Stimulated activated CD8-positive, alpha-beta memory T cell treated with anti-CD3 and anti-CD28 coated beads, Interleukin-15, amount 100 ng/mL, for 4 hours (primary cell): ENCODE measurements around the gene ENOX1.

Source experiments
- DNase-seq, 2 donors: peaks; one replicate each; pipeline ENCODE4 v3.0.0-alpha.2; 2020; ENCODE audit warnings: low read depth in 2 of 2

ENOX1 gene

DNA sequence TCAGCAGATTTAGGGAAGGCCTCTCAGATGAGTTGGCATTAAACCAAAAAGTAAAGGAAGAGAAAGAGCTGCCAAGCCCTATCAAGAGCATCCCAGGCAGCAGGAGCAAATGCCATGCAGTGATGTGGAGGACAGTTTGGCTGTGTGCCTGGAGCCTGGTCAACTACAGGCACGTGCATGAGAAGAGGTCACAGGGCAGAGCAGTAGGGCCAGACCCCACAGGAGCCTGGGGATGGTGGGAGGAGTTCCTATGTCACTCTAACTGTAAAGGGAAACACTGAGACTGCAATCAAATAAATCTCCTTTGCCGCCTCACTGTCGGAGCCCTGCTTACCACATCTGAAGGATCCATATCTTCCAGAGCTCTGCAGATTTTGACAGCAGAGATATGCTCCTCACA lies 240.5 kb downstream of the ENOX1 start:
- DNase-seq, result no peak

DNA sequence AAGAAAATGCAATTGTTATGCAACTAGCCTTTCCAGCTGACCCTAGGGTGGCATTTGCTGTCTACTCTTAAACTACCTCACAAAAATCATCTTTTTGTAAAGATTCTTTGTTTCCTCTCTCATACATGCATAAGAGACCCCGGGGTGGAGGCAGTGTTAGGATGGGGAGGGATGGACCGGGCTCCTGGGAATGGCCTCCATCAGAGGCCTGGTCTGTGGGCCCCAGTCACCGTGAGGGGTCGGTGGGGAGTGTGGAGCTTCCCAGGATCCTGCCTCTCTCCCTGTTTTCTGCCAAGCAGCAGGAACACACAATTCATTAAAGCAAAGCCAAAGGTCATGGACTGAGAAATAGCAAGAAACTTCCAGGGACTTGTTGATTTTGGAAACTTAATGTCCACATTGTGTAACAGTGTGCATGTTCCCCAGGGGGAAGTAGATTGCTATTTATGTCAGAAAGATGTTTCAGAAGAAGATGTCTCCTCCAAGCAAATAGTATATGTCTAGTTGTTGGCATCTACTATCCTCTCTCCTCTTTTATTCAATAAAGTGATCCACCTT lies 241.4 kb downstream of the ENOX1 start:
- no peak for DNase-seq

DNA sequence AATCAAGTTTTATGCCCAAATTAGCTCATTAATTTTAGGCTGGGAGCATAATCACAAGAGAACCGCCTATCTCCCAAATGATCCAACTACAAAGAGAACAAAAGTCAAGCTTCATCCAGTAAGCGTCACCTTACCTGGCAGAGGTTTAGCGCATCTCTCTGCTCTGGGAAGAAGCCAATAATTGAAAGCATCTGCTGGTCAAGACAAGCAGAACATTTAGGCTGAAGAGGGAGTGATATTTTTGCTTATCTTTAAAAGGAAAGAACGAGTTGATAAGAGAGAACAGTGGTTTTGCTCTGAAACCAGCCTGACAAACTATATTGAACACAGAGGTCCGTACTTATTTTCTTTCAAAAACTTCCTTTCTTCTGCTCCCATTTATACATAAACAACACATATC lies 242.1 kb downstream of the ENOX1 start:
- DNase-seq, result no peak

DNA sequence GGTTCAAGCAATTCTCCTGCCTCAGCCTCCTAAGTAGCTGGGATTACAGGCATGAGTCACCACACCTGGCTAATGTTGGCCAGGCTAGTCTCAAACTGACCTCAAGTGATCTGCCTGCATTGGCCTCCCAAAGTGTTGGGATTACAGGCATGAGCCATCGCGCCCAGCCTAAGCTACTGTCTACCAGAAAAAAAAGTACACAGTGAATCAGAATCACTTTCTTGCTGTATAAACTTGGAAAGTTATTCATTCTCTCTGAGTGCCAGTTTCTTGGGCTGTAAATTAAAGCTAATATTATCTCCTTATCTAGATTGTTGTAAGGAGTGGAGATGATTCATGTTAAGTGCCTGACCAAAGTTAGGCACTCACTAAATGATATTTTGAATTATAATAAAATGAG lies 242.8 kb downstream of the ENOX1 start:
- no peak for DNase-seq

DNA sequence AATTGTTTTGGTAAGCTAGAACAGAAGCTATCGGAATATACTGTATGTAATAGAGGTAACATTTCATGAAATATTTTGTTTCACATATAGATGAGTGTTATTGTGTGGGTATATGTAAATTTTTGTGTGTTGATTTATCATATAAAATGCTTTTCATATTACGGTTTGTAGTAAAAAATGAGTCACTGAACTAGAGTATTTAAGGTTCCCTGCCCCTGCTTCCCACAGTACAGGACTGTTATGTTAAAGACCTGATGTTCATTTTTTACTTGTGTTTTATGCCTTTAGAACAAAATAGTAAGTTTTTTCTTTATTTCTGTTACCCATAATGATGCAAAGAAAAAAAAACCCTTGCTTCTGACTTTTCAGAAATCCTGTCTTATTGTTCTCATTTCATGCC lies 243.4 kb downstream of the ENOX1 start:
- no peak for DNase-seq

DNA sequence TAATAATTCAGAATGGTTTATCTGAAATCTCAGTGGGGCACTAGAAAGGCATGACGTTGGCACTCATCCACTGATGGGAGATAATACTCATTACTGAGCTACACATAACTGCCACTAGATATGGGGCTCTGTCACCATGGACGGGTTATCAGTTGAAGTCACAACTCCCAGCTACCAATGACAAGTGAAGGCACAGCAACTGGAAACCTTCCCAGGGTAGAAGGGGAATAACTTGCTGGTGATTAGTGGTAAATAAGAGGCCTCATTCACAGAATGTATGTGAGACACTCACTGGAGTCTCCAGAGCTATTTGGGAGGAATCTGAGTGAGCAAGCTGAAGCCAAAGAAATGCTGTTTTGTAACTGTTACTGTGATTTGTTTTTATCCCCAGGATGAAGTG lies 249.6 kb downstream of the ENOX1 start:
- DNase-seq, result no peak

DNA sequence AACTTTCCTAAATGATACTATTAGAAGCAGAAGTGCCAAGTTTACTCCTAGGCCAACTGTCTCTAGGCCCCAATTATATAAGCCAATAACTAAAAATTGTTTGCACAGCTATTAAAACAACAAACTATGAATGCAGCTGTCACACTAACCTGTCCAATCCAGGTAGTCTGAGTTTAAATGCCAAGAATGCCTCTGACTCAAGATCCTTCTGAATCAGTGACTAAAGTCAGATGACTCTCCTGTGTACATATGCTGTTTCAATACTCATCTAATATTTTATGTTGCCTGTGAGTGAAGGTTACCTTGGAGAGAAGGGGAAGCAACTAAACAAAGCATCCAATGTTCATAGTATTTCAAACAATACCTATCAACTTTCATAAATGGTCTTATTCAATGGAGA lies 257.0 kb downstream of the ENOX1 start:
- DNase-seq, result no peak

DNA sequence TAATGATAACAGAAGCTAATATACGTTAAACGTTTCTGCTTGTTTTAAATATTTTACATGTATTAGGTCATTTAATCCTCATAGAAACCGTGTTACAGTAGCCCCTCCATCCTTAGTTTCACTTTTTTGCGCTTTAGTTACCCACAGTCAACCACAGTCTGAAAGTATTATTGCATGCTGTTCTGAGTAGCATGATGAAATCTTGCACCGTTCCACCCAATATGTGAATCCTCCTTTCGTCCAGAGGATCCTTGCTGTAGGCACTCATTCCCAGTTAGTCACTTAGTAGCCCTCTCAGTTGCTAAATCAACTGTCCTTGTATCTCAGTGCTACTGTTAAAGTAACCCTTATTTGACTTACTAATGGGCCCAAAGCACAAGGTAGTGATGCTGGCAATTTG lies 257.8 kb downstream of the ENOX1 start:
- DNase-seq, result no peak

DNA sequence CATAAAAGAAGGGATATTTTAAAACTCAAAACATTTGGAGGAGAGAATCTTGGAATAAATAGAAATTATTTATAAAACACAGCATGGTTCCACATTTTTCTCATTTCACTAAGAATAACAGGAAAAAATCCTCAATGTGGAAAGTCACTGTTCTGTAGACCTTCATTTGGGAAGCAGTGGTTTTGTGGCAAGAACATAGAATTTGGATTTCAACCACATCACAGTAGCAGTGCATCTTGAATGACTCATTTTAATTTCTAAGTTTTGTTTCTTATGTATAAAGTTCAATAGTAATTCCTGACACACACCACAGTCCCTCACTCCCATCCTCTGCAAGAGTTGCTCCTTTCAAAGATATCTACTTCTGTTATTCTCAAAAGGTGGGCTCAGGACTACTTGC lies 264.0 kb downstream of the ENOX1 start:
- DNase-seq, result no peak

DNA sequence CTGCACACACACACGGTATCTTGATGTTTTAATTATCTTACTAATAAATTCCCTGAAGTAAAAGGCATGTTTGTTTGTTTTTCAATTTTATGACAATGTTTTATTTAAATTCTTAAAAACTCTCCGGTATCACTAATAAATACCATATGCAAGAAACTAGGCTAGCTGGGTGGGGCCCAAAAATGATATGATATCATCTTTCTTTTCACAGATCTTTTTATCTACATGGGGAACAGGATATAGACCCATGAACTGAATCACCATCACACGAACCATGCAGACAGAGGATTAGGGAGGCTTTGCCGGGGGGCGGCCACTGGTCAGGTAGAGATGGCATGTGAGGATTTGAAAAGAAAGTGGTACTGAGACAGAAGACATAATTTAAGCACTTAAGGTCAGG lies 266.4 kb downstream of the ENOX1 start:
- no peak for DNase-seq

DNA sequence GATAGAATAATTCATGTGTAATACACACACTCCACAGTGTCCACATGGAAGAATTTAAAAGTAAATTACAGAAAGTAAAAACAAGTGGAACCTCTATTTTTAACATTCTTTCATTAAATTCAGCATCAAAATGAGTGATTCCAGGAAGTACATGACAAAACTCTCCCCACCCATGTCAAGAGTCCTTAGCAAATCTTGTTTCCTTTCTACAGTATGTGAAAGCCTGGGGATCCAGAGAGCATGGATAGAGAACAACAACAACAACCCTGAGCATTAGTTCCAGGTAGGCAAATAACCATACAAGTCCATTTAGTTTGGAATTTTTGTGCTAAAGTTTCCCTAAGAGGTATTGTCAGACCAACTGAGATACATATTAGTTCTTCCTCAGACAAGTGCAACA lies 267.9 kb downstream of the ENOX1 start:
- DNase-seq, result no peak

DNA sequence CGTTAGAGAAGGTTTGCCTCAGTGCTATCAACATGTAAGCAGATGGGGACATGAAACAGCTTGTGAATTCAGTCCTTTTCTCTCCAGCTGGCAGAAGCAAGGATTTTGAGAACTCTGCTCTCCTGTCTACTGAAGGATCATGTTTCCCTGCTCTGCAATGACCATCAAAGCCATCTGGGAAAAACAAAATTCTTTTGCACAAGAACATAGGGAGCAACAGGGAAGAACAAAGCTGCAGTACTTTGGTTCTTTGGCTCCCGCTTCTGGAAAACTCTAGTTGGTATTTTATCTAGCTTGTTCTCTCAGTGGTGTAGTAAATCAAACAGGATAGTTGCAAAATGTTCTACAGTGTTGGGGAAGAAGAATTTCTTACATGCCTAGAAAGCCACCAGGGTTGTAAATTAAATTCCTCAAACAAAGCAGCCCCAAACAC lies 270.4 kb downstream of the ENOX1 start:
- no peak for DNase-seq

DNA sequence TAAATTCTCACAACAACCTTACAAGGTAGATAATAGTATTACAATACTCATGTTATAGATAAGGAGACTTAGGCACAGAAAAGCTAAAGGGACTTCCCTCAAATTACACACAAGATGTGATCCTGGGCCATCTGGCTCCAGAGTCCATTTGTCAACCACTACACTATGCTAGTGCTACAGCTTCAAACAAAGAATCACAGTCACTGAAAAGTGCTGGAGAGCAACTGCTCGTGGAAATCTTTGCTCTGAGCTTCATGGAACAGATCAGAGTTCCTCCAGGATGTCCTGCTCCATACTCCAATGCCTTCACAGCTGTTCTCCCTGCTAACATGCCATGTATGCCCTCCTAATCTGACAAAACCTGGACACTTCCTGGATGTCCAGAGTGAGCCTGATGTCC lies 271.2 kb downstream of the ENOX1 start:
- no peak for DNase-seq

DNA sequence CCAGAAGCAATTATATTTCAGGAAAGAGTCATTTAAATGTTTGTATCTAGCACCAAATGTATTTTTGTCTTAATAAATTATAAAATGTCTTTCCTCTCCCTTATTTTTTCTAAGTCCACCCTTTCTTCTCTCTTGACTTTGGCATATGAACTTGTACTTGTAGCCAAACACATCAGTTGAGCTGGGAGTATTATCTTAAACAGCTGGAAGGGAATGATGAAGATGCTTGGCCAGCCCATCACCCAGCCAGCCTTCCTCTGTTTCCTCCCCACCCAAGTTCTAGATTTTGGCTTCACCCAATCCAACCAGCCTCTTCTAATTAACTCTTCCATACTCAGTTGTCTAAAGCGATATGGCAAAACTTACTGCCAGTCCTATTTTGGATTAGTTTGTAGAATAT lies 272.5 kb downstream of the ENOX1 start:
- DNase-seq, result no peak

DNA sequence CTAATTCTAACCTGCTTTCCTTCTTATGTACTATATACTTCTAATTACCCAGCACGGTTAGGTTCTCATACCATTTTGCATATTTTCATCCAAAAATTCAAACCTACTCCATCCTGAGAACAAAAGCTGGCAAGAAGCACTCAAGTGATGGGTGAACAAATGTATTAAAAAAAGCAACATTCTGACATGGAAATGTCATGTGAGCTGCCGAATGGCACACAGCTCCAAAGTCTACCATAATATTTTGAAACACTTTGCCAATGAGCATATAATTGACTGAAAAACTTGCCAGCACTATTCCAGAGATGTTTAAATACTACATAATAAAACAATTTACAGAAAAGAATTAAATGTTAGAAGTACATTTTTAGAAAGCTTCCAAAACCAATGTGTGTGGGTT lies 274.6 kb downstream of the ENOX1 start:
- DNase-seq, result no peak

DNA sequence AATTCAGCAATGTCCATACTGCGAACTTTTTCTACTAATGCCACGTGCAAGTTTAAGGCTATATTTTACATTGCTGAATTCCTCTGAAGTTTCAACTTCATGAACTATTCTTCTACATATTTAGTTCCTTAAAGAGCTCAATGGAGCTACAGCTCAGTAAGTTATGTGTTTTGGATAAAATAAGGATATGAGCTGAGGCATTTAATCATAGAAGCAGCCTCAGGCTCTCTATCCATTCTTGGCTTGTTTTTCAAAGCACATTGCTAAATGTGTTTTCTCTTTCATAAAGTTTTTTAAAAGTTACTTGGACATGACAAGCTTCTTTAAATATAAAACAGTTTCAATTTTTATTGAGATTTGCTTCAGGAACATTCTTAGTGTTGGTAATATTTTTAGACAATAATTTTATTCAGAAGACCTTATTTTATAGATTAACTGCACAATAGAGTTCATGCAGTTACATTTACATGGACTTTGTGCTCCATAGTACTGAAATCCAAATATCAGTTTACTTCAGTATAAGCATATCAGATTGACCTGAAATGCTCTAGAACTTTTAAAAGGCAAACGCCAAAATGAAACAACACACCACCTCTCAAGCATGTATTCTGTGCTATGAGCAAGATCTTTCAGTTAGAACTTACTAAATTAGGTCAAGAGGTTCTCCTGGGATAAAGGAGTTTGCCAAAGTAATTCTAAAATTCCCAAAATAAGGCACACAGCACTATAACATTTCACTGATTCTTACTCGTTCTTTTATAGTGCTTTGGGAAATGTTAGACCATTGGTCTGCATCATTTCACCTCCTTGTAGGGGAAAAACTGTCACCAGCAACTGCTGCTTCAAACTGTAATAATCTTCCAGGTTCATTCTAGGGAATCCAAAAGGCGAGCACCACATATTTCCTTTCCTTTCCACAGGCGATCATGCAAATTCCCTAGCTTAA lies 275.5 kb downstream of the ENOX1 start:
- no peak for DNase-seq

DNA sequence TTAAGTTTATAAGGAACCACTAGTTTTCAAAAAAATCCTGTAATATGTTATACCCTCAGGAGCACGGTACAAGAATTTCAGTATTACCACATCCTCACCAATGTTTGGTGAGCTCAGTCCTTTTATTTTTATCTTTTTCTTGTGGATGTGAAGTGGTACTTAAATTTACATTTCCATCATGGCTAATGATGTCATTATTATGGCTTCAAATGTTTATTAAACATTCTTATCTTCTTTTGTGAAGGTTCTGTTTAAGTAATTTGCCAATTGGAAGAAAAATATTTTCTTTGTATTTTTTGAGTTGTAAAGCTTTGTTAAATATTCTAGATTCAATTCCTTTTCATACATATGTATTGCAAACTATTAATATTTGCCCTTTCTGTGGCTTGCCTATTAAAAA lies 291.0 kb downstream of the ENOX1 start:
- DNase-seq, result no peak

DNA sequence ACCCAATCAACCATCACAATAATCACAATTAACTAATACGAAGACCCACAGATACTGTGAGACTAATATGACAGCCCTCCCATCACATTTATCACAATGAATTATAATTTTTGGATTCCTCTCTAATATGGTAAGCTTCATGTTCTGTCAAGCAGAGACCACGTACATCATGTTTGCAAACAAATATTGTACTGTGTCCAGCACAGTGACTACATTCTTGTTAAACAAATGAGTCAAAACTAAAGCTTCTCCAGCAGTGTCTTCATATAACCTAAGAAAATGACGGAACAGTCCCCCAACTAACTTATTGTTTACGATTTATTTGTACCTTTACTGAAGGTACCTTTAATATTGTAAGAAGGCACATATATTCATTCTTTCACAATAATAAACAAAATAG lies 292.6 kb downstream of the ENOX1 start:
- no peak for DNase-seq

DNA sequence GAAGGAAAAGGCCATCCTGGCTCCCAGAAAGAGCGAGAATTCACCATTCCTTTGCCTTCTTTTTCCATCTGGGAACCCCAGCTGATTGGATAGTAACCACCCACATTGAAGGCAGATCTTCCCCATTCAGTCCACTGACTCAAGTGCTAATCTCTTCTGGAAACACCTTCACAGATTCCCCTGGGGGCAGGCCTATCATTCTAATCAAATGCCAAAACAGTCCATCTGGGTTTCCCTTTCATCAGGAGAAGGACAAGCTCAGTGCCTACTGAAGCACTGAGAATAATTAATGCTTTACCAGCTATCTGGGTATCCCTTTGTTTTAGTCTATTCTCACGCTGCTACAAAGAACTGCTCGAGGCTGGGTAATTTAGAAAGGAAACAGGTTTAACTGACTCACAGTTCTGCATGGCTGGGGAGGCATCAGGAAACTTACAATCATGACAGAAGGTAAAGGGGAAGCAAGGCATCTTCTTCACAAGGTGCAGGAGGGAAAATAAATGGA lies 293.2 kb downstream of the ENOX1 start:
- DNase-seq, result no peak

DNA sequence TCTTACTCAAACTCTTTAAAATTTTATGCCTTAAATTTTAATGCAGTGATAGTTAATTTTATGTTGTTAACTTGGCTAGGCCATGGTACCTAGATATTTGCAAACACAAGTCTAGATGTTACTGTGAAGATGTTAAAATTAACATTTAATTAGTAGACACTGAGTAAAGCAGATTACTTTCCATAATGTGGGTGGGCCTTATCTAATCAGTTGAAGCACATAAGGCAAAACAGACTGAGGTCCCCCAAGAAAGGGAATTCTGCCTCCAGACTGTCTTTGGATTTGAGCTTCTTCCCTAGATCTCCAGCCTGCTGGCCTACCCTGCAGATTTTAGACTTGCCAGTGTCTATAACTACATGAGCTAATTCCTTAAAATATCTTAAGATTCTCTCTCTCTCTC lies 294.0 kb downstream of the ENOX1 start:
- DNase-seq, result no peak

DNA sequence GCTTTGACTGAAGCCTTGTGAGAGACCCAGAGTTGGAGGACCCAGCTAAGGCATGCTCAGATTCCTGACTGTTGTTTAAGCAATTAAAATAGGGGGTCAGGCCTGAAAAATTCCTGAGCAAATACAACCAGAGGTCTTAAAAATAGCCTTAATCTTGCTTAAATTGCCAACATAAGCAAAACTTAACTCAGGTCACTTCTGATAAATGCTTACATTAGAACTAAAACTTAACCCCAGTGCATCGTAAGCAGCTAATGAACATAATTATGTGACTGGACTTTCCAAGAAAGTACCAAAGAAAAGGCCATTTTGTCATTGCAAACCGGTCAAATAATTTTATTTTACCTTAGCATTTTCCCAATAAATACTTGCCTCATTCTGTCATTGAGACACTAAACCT lies 294.5 kb downstream of the ENOX1 start:
- no peak for DNase-seq

DNA sequence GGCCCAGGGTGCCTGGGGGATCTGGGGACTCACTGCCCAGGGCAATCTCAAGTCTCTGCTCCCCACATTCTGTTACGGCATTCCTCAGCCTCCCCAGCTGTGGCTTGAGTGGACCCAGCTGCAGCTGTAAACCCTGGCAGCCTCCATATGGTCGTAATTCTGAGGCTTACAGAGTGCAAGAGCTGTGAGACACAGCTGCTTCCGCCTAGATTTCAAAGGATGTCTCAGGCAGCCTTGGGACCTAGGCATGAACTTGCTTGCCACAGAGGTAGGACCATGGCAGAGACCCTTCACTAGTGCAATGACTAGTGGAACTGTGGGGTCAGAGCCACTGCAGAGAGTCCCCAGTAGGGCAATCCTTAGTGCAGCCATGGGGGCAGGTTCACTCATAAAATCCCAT lies 297.5 kb downstream of the ENOX1 start:
- DNase-seq, result no peak

DNA sequence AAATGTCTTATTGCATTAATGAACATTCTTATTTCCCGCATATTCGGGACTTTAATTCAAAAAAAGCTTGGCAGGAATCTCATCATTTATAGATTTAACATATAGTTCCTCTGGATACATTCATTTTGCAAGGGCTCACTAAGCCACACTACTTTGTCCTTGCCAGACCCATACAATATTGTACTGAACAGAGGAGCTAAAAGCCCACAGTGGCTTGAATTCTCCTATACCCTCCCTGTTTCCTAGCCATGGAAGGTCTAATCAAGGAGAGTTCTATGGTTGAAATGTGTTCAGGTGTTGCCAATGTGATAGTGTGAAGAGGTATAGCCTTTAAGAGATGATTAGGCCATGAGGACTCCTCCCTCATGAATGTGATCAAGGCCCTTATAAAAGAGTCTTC lies 298.9 kb downstream of the ENOX1 start:
- DNase-seq, result no peak
